GM21515 (cell line): ENCODE results near the gene NUDT14.

Experiments
- ATAC-seq: cut with Tn5 transposase; IDR thresholded peaks from one replicate; pipeline ENCODE4 v1.9.1; 2021; ENCODE audit not compliant: unreplicated experiment

Gene NUDT14

DNA sequence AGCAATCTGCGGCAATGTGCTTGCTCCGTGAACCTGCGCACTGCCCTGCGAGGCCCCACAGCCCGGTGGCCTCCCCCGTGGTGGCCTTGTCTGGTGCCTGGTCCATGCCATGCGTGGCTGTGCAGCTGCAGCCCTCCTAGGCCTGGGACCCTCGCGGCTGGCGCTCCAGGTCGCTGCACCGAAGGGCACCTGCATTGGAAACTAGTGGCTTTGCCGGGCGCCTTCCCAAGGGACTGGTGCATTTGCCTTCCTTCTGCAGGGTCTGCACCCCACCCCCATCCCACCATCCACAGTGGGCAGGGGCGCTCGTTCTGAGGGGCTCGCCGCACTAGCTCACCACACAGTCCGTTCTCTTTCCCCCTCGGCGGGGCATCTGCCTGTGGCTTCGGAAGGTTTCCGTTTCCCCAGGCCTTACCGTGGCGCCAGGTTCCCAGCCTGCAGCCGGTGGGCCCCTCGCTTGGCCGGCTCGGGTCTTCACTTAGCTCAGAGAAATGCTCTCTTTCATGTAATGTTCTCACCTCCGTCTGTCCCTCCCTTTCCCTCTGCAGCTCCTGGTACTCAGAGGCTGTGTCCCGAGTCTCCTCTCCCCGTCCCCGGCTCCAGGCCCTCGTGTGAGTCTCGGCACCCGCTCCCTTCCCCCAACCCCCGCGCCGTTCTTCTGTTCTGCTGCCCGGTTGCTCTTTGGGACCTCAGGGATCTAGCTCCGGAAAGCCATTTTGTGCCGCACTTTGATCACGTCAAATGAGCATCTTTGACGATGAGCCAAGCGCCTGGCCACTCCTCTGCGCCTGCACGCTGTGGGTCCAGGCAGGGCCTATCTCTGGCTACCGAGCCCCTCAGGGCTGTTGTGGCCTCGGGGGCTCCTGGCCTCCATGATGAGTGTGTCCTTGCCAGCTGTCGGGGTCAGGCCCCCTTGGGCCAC lies 44.5 kb downstream of the NUDT14 start:
- ATAC-seq: no peak

GRCh38 chr14:105135700-105136395 lies 45.3 kb downstream of the NUDT14 start:
- ATAC-seq: no peak

DNA sequence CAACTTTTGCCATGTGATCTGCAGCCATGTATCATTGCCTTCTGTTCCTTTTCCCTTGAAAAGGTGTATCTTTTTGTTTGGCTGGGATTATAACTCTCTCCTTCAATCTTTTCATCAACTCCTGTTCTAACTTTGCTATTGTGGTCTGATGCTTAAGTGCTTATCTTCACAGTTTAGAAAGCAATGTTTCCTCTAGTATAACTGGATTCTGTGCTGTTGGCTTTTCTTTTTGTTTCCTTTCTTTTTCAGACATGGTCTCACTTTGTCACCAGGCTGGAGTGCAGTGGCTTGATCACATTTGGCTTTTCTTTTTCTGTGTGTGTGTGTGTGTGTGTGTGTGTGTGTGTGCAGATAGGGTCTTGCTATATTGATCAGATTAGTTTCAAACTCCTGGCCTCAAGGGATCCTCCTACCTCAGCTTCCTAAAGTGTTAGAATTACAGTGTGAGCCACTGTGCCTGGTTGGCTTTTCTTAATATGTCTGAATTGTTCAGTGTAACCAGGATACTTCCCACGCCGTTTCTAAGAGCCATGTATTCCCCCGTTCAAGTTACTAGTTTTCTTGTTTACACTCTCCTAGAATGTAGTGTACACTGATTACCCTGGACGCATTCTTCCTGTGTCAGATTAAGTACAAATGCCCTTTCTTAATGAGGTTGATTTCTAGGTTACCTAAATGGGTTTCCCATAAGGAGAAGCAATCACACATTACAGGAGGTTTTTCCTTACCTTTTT lies 48.0 kb downstream of the NUDT14 start:
- no peak for ATAC-seq

DNA sequence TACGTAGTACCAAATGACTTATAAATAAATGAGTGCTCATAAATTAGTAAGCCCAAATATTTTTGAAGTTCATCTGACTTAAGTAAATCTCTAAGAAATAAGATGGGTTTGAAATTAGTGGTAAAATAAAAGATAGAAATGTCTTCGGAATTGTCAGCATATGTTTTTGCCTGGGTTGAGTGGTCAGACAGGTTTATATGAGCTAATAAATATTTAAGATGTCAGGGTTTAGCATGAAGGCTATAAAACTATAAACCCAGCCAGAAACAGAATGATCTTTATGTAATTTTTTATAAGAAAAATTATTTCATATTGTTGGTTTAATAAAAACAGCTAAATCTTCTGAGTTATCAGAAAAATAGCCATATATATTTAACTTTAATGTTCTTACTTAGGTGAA lies 49.9 kb downstream of the NUDT14 start:
- no peak for ATAC-seq

GRCh38 chr14:105128059-105128458 lies 53.1 kb downstream of the NUDT14 start:
- ATAC-seq: no peak

DNA sequence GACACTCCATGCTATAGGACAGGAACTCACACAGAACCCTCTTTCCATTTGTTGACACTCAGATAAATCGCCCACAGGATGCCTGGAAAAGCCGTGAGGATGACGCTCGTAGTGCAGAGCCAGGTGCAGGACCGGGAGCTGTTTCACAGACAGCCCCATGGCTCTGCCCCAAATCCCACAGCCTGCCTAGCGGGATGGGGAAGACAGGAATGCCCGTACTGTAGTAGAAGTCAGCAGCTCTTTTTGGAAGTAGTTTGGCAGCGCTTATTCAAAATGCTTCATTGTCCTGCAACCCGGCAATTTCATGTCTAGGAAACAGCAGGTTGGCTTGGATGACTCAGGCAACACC lies 54.2 kb downstream of the NUDT14 start:
- ATAC-seq: no peak

DNA sequence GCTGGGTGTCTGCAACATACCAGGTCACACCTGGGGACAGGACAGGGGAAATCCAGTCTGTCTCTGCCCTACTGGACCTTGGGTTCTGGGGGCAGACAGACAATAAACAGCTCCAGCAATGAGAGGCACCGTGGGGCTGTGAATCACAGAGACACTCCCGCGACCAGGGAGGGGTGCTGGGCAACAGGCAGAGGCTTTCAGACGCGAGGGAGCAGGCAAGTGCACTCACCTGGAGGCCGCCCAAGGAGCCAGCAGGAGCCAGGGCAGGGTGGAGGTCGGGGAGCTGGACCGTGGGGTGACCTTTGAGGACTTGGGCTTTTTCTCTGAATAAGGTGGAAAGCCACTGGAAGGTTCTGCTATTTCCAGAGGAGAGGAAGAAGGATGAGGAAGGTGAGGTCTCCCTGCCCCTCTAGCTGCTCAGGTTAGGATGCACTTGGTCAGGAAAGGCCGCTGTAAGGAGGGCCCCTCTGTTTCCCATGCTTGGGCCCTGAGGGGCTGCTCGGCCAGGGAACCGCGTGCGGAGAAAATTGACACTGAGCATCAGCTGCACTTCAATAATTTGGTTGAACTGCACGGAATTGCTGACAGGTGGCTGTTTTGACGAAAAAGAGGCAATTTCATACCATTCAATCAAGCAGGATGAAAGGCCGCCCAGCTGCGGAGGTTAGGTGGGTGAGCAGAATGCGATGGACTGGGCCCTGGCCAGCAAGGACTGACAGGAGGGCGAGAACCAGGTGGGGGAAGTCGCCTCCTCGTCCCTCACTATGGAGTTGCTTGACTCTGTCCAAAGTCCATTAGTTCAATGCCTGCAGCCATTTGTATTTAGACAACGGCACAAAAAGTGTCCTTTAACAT lies 54.8 kb downstream of the NUDT14 start:
- ATAC-seq: no peak

- ATAC-seq: no peak
These were observed 56.3 kb downstream of the NUDT14 start for GRCh38 chr14:105124823-105125222.

GRCh38 chr14:105123981-105124765 lies 56.9 kb downstream of the NUDT14 start:
- ATAC-seq: no peak

DNA sequence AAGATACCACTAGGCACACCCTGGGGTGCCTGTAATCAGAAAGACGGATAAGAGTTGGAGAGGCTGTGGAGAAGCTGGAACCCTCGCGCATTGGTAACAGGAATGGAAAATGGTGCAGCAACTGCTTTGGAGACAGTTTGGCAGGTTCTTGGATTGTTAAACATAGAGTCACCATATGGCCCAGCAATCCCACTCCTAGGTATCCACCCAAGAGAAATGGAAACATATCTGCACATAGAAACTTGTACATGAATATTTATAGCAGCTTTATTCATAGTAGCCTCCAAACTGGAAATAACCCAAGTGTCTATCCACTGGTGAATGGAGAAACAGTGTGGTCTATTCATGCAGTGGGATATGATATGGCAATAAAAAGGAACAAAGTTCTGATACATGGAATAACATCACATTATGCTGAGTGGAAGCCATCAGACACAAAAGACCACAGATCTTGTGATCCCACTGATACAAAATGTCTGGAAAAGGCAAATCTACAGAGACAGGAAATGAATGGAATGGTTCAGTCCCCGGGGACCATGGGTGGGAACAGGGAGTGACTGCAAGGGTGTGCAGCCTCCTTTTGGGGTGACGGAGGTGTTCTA lies 57.9 kb downstream of the NUDT14 start:
- ATAC-seq: no peak
